Adrenal gland (tissue), 12 donors: Measurements from ENCODE around the gene FAM114A1. TPM values are rescaled to one million over a fixed set of nuclear protein-coding genes. Genes with fewer than 3 reads are reported as not detected.
A peak's percentile ranks its signal among the peaks of the same experiment; 100 is the strongest.
"Not testable (repeated sequence)": the region's sequence is repeated elsewhere in the genome, so short reads cannot be mapped to it uniquely, and the experiment has no call there.

ENCODE experiments used
- DNase-seq, 7 donors: peaks; one replicate each; pipeline ENCODE4 v3.0.0-alpha.2; 2019 to 2020
- H3K27ac ChIP-seq, 5 donors: fragments of 200-600 bp; sonication (generic) in 4 of 5; 1 replicate in 3 of 5; 2 replicates in 2 of 5; pipeline versions ENCODE4 v1.5.1 to v1.8.0; 2016 to 2020; ENCODE audit warnings: mild to moderate bottlenecking in 1 of 5
- H3K27me3 ChIP-seq: fragments of 200-600 bp; 2 replicates; pipeline ENCODE4 v1.8.0; 2021
- H3K36me3 ChIP-seq, 2 donors: fragments of 200-600 bp; replicated peaks in 1 of 2; 1 replicate in 1 of 2; 2 replicates in 1 of 2; pipeline versions ENCODE4 v1.5.1 to v1.8.0; 2018 to 2022
- H3K4me1 ChIP-seq, 2 donors: fragments of 200-600 bp; replicated peaks in 1 of 2; 1 replicate in 1 of 2; 2 replicates in 1 of 2; pipeline versions ENCODE4 v1.5.1 to v1.8.0; 2018 to 2021
- H3K4me3 ChIP-seq, 4 donors: fragments of 200-600 bp; sonication (generic) in 3 of 4; one replicate each; pipeline ENCODE4 v1.5.1; 2016 to 2018
- H3K9me3 ChIP-seq, 3 donors: fragments of 200-600 bp; sonication (generic) in 1 of 3; replicated peaks in 1 of 3; 1 replicate in 2 of 3; 2 replicates in 1 of 3; pipeline versions ENCODE4 v1.5.1 to v1.8.0; 2016 to 2021
- POLR2A ChIP-seq, 2 donors: fragments of 450-650 bp; IDR thresholded peaks; one replicate each; pipeline ENCODE4 v1.6.1; 2017; ENCODE audit warnings: antibody characterized with exemption in 2 of 2, mild to moderate bottlenecking in 2 of 2, moderate library complexity in 1 of 2
- WGBS, 4 donors: extraction: QIAGEN DNeasy Blood & Tissue Kit in 2 of 4; methylation state at CpG; one replicate each; pipeline versions ENCODE4 v1.1.5 to v1.1.7; 2013 to 2017; 5-methylcytosine and 5-hydroxymethylcytosine counted together
- intact Hi-C, 2 donors: fragments of 100-400 bp; cut with DNase I; formaldehyde crosslinking; loops; one replicate each; pipeline versions ENCODE4 v1.14.1 to v1.15.0; 2022 to 2023
- polyA plus RNA-seq, 3 donors: library from polyadenylated mRNA; stranded (reverse); fragments of 200-250 nt in 2 of 3; fragments of 350-450 nt in 1 of 3; fragmentation: Illumina TruSeq in 1 of 3; extraction: RNeasy Lipid Tissue Mini Kit (QIAGEN cat#74804) in 1 of 3; gene quantifications; one replicate each; pipeline ENCODE4 v1.2.3, GENCODE V29; 2013 to 2014
- total RNA-seq, 9 donors: library from RNA; depleted of rRNA in 4 of 9; stranded (reverse); fragments of >200 nt in 4 of 9; fragments of 120-200 nt in 1 of 9; fragmentation: NEBNext Ultra II Directional in 1 of 9; extraction: Animal tissue kit (Norgen Biotek cat#: 25700) in 1 of 9; gene quantifications; one replicate each; pipeline versions ENCODE4 v1.1.0 to v1.2.4, GENCODE V29; 2013 to 2023
- TF ChIP-seq, protein P1 (sequence below), 6 experiments: fragments of 450-650 bp in 4 of 6; fragments of 200-600 bp in 2 of 6; sonication (generic) in 1 of 6; IDR thresholded peaks; 1 replicate in 5 of 6; 2 replicates in 1 of 6; pipeline versions ENCODE4 v1.5.1 to v1.8.0; 2016 to 2021; ENCODE audit warnings: antibody characterized with exemption in 6 of 6, mild to moderate bottlenecking in 2 of 6, moderate library complexity in 1 of 6
- donor health status: healthy with polysubstance abuse.
- donor health status: Bipolar disorder and iron deficiency.
- donor health status: DM: yes; HTN: yes; CAD: no.
- donor health status: DM: no; HTN: no; CAD: no.
- donor health status: DM: no; HTN: no; CAD: no.
- donor health status: DM: yes; HTN: yes; CAD: no.

FAM114A1 gene
- total and polyA plus RNA-seq, 12 donors, result 29.3 to 335 (median 174) TPM

DNA sequence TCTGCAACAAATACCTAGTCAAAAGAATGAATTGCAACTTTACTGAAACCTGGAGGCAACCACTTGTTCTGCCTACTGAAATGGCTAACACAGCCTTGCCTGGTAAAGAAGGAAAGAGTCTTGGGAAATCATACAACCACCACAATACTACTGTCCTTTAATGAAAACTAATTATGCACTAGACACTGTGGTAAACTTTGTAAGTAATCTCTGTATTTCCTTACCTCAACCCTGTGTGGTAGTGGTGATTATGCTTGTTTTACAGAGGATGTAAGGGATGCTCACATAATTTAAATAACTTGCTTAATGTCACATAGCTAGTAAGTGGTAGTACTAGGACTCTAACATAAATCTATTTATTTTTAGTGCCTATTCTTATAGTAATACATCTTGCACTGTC is 119.9 kb downstream of the FAM114A1 start:
- no peak overlapping the region for H3K4me3 ChIP-seq
- H3K36me3 ChIP-seq, result no peaks in the 10 kb centered on the region
- TF ChIP-seq, protein P1, sequence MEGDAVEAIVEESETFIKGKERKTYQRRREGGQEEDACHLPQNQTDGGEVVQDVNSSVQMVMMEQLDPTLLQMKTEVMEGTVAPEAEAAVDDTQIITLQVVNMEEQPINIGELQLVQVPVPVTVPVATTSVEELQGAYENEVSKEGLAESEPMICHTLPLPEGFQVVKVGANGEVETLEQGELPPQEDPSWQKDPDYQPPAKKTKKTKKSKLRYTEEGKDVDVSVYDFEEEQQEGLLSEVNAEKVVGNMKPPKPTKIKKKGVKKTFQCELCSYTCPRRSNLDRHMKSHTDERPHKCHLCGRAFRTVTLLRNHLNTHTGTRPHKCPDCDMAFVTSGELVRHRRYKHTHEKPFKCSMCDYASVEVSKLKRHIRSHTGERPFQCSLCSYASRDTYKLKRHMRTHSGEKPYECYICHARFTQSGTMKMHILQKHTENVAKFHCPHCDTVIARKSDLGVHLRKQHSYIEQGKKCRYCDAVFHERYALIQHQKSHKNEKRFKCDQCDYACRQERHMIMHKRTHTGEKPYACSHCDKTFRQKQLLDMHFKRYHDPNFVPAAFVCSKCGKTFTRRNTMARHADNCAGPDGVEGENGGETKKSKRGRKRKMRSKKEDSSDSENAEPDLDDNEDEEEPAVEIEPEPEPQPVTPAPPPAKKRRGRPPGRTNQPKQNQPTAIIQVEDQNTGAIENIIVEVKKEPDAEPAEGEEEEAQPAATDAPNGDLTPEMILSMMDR (IDR thresholded peaks at IDR 0.05), result no peak
- no peak for TF ChIP-seq POLR2A (IDR thresholded peaks at IDR 0.05)
- no peak overlapping the region for H3K27ac ChIP-seq
- intact Hi-C loops, result no loop called here
- no peaks in the 10 kb centered on the region for H3K9me3 ChIP-seq
- H3K27me3 ChIP-seq, result no peaks in the 10 kb centered on the region
- no peak for DNase-seq
- H3K4me1 ChIP-seq, result no peaks in the 10 kb centered on the region

DNA sequence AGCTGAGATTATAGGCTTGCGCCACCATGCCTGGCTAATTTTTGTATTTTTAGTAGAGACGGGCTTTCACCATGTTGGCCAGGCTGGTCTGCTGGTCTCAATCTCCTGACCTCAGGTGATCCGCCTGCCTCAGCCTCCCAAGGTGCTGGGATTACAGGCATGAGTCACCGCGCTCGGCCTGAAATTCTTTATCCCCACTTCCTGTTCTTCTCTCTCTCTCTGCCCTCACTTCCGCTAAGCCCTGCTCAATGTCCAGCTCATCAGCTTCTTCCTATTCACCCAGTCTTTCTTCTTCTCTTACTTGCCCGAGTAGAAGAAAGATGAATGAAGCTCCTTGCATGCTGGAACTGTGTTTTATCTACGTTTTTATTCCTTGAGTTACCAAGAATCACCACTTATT is 120.7 kb downstream of the FAM114A1 start:
- H3K9me3 ChIP-seq, H3K36me3 ChIP-seq, H3K27me3 ChIP-seq, H3K4me1 ChIP-seq, H3K4me3 ChIP-seq, intact Hi-C loops, DNase-seq, H3K27ac ChIP-seq: not testable (repeated sequence)
- 73 to 95% (median 87%) methylated on average over 7 to 9 of the region's 9 CpGs for WGBS, 4 donors

GRCh38 chr4:38989487-38989886 is 121.9 kb downstream of the FAM114A1 start:
- no peaks in the 10 kb centered on the region for H3K9me3 ChIP-seq
- TF ChIP-seq POLR2A (IDR thresholded peaks at IDR 0.05), result no peak
- TF ChIP-seq, protein P1 (IDR thresholded peaks at IDR 0.05), result no peak
- H3K4me3 ChIP-seq, result no peak overlapping the region
- intact Hi-C loops, result no loop called here
- no peaks in the 10 kb centered on the region for H3K36me3 ChIP-seq
- no peaks in the 10 kb centered on the region for H3K4me1 ChIP-seq
- peak in 1 of 7 donors; percentile 31 for DNase-seq
- 86 to 95% (median 92%) methylated on average over 6 of the region's 6 CpGs for WGBS, 4 donors
- no peaks in the 10 kb centered on the region for H3K27me3 ChIP-seq
- H3K27ac ChIP-seq, result no peak overlapping the region

DNA sequence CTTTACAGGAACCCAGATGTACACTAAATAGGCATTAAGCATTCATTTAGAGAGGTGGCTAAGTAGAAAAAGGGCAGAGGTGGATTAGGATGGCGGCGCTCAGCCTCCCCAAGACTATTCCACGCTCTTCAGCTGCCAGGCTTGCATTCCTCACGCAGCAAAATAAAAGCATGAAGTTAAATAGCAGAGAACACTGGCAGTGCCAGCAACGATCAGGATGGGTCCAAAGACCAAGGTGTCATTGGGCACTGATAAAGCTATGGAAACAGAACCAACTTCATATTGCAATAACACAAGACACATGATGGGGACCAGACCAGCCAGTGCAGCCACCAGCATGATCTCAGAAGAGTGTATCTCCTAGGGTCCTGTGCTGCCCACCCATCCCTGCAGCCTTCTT is 122.6 kb downstream of the FAM114A1 start:
- intact Hi-C loops, result no loop called here
- Histone ChIP-seq H3K4me3 (no peak overlapping the region), H3K4me1 (no peaks in the 10 kb centered on the region), H3K27ac (no peak overlapping the region), H3K9me3 (no peaks in the 10 kb centered on the region), H3K36me3 (no peaks in the 10 kb centered on the region), H3K27me3 (no peaks in the 10 kb centered on the region)
- DNase-seq, result no peak
- WGBS, 4 donors, result 87 to 96% (median 95%) methylated on average over 5 of the region's 5 CpGs
- no peak for TF ChIP-seq POLR2A (IDR thresholded peaks at IDR 0.05)
- TF ChIP-seq, protein P1 (IDR thresholded peaks at IDR 0.05), result no peak

DNA sequence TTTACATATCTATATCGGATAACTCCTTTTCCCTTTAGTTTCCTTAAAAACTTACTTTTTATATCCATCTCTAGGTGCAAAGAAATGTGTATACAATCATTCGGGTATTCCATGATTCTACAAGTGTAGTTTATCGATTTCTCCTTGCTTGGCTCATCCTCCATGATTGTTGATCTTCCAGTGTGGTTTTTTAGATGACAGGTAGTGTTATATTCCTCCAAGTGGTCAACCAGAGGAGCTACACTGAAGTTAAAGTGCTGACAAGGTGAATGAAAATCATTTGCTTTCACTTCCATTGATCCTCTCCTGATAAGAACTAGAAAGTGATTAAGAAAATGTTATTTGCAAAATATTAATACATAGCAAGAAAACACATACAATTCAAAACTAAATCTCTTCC is 126.1 kb downstream of the FAM114A1 start:
- Histone ChIP-seq H3K36me3 (no peaks in the 10 kb centered on the region), H3K4me3 (no peak overlapping the region), H3K27me3 (no peaks in the 10 kb centered on the region), H3K4me1 (no peaks in the 10 kb centered on the region), H3K9me3 (no peaks in the 10 kb centered on the region), H3K27ac (no peak overlapping the region)
- WGBS, 4 donors, result 83 to 94% (median 91%) methylated on average over 3 of the region's 3 CpGs
- no peak for DNase-seq
- TF ChIP-seq POLR2A (IDR thresholded peaks at IDR 0.05), result no peak
- TF ChIP-seq, protein P1 (IDR thresholded peaks at IDR 0.05), result peak in 3 of 6 experiments; percentile 11 to 30 (median 16)
- intact Hi-C loops, result no loop called here
